Upper lobe of left lung (tissue), 4 donors: ENCODE measurements around the gene MME.

ENCODE experiments used
- EP300 ChIP-seq, 4 donors: sonication (generic); formaldehyde crosslinking; IDR thresholded peaks; one replicate each; pipeline ENCODE4 v1.5.1; 2017; ENCODE audit warnings: antibody characterized with exemption in 4 of 4, control low read depth in 2 of 4
- POLR2A ChIP-seq, 4 donors: fragments of 450-650 bp; IDR thresholded peaks; one replicate each; pipeline ENCODE4 v1.5.1; 2016 to 2017; ENCODE audit warnings: antibody characterized with exemption in 4 of 4, mild to moderate bottlenecking in 2 of 4
- POLR2AphosphoS5 ChIP-seq, 2 donors: sonication (generic); formaldehyde crosslinking; IDR thresholded peaks; one replicate each; pipeline ENCODE4 v1.5.1; 2017; ENCODE audit warnings: antibody characterized with exemption in 2 of 2
- TF ChIP-seq, protein P1 (sequence below), 6 experiments: fragments of 450-650 bp in 4 of 6; fragments of 200-600 bp in 2 of 6; sonication (generic) in 2 of 6; IDR thresholded peaks; one replicate each; pipeline ENCODE4 v1.5.1; 2016 to 2019; ENCODE audit warnings: antibody characterized with exemption in 6 of 6

DNA sequence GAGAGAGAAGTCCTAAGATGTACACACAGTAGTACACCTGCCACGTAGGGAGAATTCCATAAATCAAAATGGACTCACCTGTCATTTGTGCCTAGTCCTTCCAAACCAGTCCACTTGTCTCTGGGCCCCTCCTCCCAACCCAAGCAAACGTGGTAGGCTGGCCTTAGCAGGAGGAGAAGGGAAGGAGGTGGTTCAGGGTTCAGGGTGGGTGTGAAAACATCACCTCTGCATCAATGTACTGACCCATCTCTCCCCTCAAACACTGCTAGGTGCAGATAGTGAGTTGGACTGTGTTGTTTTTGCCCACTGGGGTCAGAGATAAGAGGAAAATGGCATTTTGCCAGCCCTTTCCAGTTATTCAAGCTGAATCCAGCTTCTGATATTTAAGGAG, 99.3 kb downstream of the MME start:
- no peak for TF ChIP-seq POLR2AphosphoS5 (IDR thresholded peaks at IDR 0.05)
- TF ChIP-seq, protein P1, sequence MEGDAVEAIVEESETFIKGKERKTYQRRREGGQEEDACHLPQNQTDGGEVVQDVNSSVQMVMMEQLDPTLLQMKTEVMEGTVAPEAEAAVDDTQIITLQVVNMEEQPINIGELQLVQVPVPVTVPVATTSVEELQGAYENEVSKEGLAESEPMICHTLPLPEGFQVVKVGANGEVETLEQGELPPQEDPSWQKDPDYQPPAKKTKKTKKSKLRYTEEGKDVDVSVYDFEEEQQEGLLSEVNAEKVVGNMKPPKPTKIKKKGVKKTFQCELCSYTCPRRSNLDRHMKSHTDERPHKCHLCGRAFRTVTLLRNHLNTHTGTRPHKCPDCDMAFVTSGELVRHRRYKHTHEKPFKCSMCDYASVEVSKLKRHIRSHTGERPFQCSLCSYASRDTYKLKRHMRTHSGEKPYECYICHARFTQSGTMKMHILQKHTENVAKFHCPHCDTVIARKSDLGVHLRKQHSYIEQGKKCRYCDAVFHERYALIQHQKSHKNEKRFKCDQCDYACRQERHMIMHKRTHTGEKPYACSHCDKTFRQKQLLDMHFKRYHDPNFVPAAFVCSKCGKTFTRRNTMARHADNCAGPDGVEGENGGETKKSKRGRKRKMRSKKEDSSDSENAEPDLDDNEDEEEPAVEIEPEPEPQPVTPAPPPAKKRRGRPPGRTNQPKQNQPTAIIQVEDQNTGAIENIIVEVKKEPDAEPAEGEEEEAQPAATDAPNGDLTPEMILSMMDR (IDR thresholded peaks at IDR 0.05) = no peak
- no peak for TF ChIP-seq POLR2A (IDR thresholded peaks at IDR 0.05)
- TF ChIP-seq EP300 (IDR thresholded peaks at IDR 0.05) = no peak
